IPS-20b (cell line): ENCODE results near the gene PRF1.
"Not testable (repeated sequence)": the region's sequence is repeated elsewhere in the genome, so short reads cannot be mapped to it uniquely, and the experiment has no call there.

Experiments
- H3K27ac ChIP-seq: one replicate; pipeline ENCODE4 v1.5.1; 2013; ENCODE audit warnings: low read length
- H3K27me3 ChIP-seq: 2 replicates; pipeline ENCODE4 v1.6.1; 2013; ENCODE audit warnings: mild to moderate bottlenecking, low read length, inconsistent platforms; ENCODE audit not compliant: insufficient read depth
- H3K36me3 ChIP-seq: 2 replicates; pipeline ENCODE4 v1.6.1; 2013; ENCODE audit warnings: low read depth, mild to moderate bottlenecking, inconsistent platforms, low read length, moderate library complexity; ENCODE audit not compliant: insufficient read depth
- H3K4me1 ChIP-seq: 2 replicates; pipeline ENCODE4 v1.6.1; 2013; ENCODE audit warnings: mild to moderate bottlenecking, control low read depth, inconsistent platforms, low read length, moderate library complexity; ENCODE audit not compliant: insufficient read depth
- H3K4me3 ChIP-seq: 2 replicates; pipeline ENCODE4 v1.5.1; 2013; ENCODE audit warnings: mild to moderate bottlenecking, low read length, inconsistent platforms
- H3K9ac ChIP-seq: 2 replicates; pipeline ENCODE4 v1.6.1; 2013; ENCODE audit warnings: low read depth, mild to moderate bottlenecking, inconsistent platforms, low read length, moderate library complexity
- H3K9me3 ChIP-seq: 2 replicates; pipeline ENCODE4 v1.6.1; 2013; ENCODE audit warnings: mild to moderate bottlenecking, low read depth, low read length, inconsistent platforms; ENCODE audit not compliant: insufficient read depth

The PRF1 gene

DNA sequence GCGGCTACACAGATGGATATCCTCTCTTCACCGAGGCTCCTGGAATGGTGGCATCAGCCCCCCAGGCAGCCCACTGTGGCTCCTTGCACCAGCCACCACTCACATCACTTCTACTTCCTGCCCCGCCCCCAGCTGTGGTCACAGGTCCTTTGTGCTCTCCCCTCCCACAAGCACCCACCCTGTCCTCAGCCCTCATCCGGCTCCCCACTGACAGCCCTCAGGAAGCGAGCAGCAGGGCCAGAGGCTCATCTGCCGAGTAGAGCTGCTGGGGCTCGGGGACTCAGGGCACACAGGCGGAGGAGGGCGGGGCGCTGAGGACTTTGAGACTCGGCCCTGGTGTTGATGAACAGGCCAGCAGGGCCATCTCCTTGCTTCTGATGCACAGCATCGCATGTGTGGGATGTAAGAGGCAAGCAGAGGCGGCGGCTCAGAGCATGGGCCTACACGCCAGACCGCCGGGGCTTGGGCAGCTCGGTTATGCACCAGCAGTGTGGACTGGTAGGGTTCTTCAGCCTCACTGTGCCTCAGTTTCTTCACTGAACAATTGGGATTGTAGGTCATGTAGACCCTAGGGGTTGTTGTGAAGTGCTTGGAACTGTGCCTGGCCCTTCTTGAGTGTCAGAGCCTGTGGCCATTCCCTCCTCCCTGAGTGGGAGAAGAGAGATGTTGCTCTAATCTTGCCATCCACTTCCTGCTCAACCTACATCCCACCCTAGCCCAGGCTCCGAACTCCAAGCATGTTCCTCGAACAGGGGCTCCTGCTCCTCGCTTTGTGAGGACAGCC lies at the start of gene PRF1:
Gene PRF1 (minus strand): TSS at position 77 of the 784 bp plus-strand sequence. CDS start 1,839 bp downstream, outside the sequence.
- H3K4me1 ChIP-seq = no peaks in the 10 kb centered on the region
- H3K9ac ChIP-seq = no peak within 1 kb of the TSS
- no peaks in the 10 kb centered on the region for H3K27me3 ChIP-seq
- H3K4me3 ChIP-seq = no peak within 1 kb of the TSS
- H3K27ac ChIP-seq = no peak within 1 kb of the TSS
- no peaks in the 10 kb centered on the region for H3K36me3 ChIP-seq
- no peaks in the 10 kb centered on the region for H3K9me3 ChIP-seq

DNA sequence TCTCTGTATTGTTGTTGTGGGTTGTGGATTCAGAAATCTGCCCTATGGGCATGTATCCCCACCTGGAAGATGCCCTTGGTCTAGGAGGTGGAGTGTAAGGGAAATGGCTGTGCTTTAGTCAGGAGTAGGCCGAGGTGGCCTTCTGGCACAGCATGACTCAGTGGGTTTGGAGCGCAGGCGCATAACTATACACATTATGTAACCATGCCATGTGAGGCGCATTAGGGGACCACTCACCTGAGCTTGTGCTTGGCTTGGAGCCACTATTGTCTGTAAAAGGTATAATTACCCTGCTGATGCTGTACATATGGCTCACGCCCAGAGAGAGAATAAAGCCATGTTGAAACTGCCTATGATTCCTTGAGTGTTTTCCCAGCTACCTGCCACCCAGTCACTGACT lies 49.1 kb upstream of the PRF1 start:
- H3K36me3 ChIP-seq = no peaks in the 10 kb centered on the region
- no peaks in the 10 kb centered on the region for H3K27me3 ChIP-seq
- H3K4me3 ChIP-seq = no peak overlapping the region
- H3K9ac ChIP-seq = no peak overlapping the region
- no peaks in the 10 kb centered on the region for H3K4me1 ChIP-seq
- no peak overlapping the region for H3K27ac ChIP-seq
- peaks cover 44% of the 10 kb centered on the region for H3K9me3 ChIP-seq

DNA sequence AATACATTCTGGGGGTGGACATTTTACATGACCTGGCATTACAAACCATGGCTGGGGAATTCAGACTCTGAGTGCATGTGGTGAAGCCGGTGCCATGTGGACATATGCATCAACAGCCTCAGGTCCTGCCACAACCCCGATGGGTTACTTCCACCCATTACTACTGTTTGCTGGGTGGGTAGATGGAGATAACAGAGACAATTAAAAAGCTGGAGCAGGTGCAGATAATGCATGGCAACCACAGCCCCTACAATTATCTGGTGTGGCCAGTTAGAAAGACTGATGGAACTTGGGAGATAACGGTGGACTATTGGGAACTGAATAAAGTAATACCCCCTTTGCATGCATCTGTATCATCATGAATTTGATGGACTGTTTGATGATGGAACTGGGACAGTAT lies 48.2 kb upstream of the PRF1 start:
- Histone ChIP-seq H3K4me1 (no peaks in the 10 kb centered on the region), H3K4me3 (no peak overlapping the region), H3K27ac (no peak overlapping the region), H3K9ac (no peak overlapping the region), H3K27me3 (no peaks in the 10 kb centered on the region), H3K9me3 (peaks cover 44% of the 10 kb centered on the region), H3K36me3 (no peaks in the 10 kb centered on the region)

DNA sequence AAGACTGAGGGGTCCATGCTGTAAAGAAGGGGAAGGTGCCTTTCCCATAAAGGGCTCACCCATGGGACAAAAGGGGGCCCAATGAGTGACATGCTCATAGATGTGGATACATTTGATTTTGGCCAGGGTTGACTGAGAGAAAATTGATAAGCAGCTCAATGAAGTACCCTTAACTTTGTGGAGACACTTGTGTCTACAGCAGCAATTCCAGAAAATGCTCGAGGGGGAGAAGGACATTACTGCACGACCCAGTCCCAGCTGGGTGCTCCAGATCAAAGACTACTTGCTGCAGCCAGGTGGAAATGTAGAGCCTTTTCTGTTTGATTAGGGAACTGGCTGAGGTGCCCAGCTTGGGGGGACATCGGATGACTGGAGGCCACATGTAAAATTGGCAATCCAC lies 47.6 kb upstream of the PRF1 start:
- H3K9ac ChIP-seq = no peak overlapping the region
- no peaks in the 10 kb centered on the region for H3K36me3 ChIP-seq
- peaks cover 44% of the 10 kb centered on the region for H3K9me3 ChIP-seq
- H3K27ac ChIP-seq = no peak overlapping the region
- no peaks in the 10 kb centered on the region for H3K27me3 ChIP-seq
- H3K4me1 ChIP-seq = no peaks in the 10 kb centered on the region
- no peak overlapping the region for H3K4me3 ChIP-seq

DNA sequence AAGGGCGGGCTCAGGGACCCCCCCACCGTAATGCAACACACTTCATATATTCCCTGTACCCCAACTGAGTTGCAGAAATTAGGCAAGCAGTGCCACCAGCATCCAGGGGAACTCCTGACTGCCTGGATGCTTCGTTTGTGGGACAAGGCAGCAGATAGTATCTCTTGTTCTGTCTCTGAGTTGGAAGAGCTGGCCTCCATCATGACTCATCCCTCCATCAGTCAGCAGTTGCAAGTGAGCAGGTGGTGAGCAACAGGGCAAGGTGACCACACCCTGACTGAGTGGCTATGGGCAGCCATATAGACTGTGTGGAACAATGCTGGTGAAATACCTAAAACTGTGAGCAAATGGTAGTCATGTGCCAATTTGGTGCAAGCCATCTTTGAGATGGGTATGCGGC lies 47.0 kb upstream of the PRF1 start:
- H3K27ac ChIP-seq = no peak overlapping the region
- peaks cover 44% of the 10 kb centered on the region for H3K9me3 ChIP-seq
- H3K9ac ChIP-seq = no peak overlapping the region
- H3K4me1 ChIP-seq = no peaks in the 10 kb centered on the region
- no peak overlapping the region for H3K4me3 ChIP-seq
- no peaks in the 10 kb centered on the region for H3K27me3 ChIP-seq
- no peaks in the 10 kb centered on the region for H3K36me3 ChIP-seq

DNA sequence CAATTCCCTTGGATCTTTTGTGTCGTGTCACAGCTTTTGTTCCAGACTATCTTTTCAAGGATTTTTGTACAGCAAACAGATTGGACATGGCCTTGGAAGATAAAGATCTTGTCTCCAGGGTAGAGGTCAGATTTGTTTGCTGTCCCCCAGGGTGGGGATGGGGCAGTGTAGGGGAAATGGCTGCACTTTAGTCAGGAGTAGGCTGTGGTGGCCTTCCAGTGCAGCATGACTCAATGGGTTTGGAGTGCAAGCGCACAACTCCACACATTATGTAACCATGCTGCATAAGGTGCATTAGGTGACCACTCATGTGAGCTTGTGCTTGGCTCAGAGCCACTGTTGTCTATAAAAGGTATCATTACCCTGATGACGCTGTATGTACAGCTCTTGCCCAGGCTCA lies 45.9 kb upstream of the PRF1 start:
- Histone ChIP-seq H3K36me3 (no peaks in the 10 kb centered on the region), H3K9ac (no peak overlapping the region), H3K4me3 (no peak overlapping the region), H3K4me1 (no peaks in the 10 kb centered on the region), H3K9me3 (peaks cover 44% of the 10 kb centered on the region), H3K27ac (no peak overlapping the region), H3K27me3 (no peaks in the 10 kb centered on the region)

DNA sequence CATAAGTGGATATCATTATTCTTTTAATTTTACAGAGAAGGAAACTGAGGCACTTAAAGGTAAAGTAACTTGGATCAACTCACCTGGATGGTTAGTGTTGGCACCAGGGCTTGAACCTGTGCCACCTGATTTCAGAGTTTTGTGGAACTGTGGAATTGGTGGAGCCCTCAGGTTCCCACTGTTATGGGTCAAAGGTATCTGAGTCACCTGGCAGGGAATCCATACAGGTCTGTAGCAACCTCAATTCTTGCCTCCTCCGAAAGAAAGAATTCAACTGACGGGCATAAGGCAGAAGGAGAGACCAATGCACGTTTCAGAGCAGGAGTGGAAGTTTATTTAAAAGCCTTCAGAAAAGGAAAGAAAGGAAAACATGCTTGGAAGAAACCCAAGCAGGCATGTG lies 44.5 kb upstream of the PRF1 start:
- Histone ChIP-seq H3K27me3 (no peaks in the 10 kb centered on the region), H3K4me3 (no peak overlapping the region), H3K36me3 (no peaks in the 10 kb centered on the region), H3K9ac (no peak overlapping the region), H3K9me3 (peaks cover 41% of the 10 kb centered on the region), H3K4me1 (no peaks in the 10 kb centered on the region), H3K27ac (no peak overlapping the region)

DNA sequence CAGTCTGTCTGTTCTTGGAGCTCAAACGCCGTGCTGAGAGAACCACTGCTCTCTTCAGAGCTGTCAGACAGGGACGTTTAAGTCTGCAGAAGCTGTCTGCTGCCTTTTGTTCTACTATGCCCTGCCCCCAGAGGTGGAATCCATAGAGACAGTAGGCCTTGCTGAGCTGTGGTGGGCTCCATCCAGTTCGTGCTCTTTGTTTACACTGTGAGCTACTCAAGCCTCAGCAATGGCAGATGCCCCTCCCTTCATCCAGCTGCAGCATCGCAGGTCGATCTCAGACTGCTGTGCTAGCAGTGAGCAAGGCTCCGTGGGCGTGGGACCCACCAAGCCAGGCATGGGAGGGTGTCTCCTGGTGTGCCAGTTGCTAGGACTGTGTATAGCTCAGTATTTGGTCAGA lies 42.4 kb upstream of the PRF1 start:
- H3K9ac ChIP-seq, H3K4me1 ChIP-seq, H3K27me3 ChIP-seq, H3K36me3 ChIP-seq, H3K4me3 ChIP-seq, H3K27ac ChIP-seq: not testable (repeated sequence)
- peaks cover 20% of the 10 kb centered on the region for H3K9me3 ChIP-seq

DNA sequence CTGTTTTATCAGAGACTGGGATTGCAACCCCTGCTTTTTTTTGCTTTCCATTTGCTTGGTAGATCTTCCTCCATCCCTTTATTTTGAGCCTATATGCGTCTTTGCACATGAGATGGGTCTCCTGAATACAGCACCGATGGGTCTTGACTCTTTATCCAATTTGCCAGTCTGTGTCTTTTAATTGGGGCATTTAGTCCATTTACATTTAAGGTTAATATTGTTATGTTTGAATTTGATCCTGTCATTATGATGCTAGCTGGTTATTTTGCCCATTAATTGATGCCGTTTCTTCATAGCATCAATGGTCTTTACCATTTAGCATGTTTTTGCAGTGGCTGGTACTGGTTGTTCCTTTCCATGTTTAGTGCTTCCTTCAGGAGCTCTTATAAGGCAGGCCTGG lies 40.7 kb upstream of the PRF1 start:
- H3K27me3 ChIP-seq, H3K27ac ChIP-seq, H3K4me1 ChIP-seq, H3K9ac ChIP-seq, H3K4me3 ChIP-seq, H3K36me3 ChIP-seq, H3K9me3 ChIP-seq: not testable (repeated sequence)

DNA sequence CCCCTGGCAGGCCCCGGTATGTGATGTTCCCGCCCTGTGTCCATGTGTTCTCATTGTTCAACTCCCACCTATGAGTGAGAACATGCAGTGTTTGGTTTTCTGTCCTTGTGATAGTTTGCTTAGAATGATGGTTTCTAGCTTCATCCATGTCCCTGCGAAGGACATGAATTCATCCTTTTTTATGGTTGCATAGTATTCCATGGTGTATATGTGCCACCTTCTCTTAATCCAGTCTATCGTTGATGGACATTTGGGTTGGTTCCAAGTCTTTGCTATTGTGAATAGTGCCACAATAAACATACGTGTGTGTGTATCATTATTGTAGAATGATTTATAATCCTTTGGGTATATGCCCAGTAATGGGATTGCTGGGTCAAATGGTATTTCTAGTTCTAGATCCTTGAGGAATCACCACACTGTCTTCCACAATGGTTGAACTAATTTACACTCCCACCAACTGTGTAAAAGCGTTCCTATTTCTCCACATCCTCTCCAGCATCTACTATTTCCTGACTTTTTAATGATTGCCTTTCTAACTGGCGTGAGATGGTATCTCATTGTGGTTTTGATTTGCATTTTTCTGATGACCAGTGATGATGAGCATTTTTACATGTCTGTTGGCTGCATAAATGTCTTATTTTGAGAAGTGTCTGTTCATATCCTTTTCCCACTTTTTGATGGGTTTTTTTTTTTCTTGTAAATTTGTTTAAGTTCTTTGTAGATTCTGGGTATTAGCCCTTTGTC lies 37.3 kb upstream of the PRF1 start:
- not testable (repeated sequence) for H3K4me3 ChIP-seq

DNA sequence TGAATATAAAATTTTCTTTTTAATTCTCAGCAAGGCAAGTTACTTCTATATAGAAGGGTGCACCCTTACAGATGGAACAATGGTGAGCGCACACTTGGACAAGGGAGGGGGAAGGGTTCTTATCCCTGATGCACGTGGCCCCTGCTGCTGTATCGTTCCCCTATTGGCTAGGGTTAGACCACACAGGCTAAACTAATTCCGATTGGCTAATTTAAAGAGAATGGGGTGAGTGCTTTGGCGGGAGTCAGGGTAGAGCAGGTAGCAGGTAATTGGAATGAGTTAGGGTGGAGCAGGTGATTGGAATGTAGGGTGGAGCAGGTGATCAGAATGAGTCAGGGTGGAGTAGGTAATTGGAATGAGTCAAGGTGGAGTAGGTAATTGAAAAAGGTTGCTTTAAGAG lies 32.0 kb upstream of the PRF1 start:
- not testable (repeated sequence) for H3K27me3 ChIP-seq, H3K4me3 ChIP-seq, H3K27ac ChIP-seq, H3K9ac ChIP-seq, H3K4me1 ChIP-seq, H3K36me3 ChIP-seq, H3K9me3 ChIP-seq

More for the DNA sequence above, 37.3 kb upstream of the PRF1 start:
- not testable (repeated sequence) for H3K36me3 ChIP-seq, H3K9ac ChIP-seq, H3K4me1 ChIP-seq, H3K27me3 ChIP-seq, H3K27ac ChIP-seq, H3K9me3 ChIP-seq

DNA sequence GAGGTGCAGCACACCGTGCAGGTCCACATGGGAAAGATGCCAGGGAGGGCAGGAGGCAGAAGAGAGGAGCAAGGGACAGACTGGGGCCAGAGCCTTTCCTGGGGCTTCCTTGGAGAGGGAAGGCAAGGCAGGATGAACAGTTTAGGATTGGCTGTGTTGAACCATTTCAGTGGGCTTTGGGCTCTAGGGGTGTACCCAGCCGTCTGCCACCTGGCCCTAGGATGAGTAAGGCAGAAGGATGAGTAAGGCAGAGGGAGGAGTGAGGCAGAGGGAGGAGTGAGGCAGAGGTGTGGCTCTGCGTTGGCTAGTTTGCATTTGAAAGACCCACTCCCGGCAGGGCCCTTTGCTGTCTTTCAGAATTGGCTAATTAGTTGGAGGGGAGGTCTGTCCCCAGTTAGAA lies 31.5 kb upstream of the PRF1 start:
- Histone ChIP-seq H3K9ac (no peak overlapping the region), H3K27ac (no peak overlapping the region), H3K27me3 (no peaks in the 10 kb centered on the region)

More for the DNA sequence above, 31.5 kb upstream of the PRF1 start:
- Histone ChIP-seq H3K9me3 (peaks cover 6% of the 10 kb centered on the region; the same call in 1 of the 2 replicates), H3K4me3 (no peak overlapping the region), H3K4me1 (peaks cover 4% of the 10 kb centered on the region; the same call in 1 of the 2 replicates), H3K36me3 (no peaks in the 10 kb centered on the region)
